NCI-H1930 (cell line): ENCODE results near the gene KIAA2012.

Source experiments
- DNase-seq, 2 experiments: peaks; one replicate each; lab custom pipeline; 2025; lab: John Stamatoyannopoulos, UW

KIAA2012 gene

DNA sequence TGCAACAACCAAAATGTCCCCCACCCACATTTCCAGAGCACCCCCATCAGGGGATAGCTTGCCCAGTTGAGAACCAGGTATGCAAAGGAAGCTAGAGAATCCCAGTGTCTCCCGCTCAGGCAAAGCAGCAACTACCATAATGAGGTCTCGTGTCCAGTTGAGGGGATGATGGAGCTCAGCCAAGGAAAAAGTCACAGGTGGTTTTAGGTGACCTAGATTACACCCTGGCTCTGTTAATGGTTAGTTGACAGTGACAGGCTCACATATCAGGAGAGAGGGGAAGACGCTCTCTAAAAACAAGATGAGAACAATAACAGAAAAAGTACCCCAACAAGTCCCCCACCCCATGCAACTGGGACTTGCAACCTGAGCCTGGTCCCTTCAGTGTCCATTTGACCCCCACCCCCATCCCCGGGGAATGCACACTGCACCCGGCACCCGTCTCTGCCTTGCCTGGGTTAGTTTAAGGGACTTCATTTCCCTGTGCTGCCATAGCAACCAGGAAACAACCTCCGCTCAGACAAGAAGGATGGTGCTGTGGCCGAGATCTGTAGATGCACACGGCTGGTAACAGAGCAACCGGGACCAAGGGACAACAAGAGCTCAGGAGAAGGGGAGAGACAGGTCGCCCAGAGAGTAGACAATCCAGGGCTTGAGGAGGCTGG, at the start of gene KIAA2012:
Gene KIAA2012 (plus strand): TSS at position 519 of the 665 bp plus-strand sequence. CDS start 373 bp downstream, outside the sequence.
- DNase-seq = no peak

GRCh38 chr2:202023904-202024266, 49.2 kb upstream of the KIAA2012 start:
- DNase-seq = no peak

DNA sequence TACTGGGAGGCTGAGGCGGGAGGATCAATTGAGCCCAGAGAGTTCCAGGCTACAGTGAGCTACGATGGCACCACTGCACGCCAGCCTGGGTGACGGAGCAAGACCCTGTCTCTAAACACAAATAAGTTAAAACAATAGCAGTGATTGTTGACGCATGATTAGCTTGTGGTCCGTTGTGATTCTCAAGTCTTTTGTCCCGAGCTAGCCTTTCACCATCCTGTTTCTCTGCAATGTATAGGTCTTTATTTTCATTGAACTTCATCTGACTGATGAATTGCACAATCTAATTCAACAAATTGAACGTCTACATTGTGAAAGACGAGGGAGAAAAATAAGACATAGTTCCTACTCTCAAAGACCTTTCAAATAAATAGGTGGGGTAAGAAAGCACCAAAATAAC, 48.2 kb upstream of the KIAA2012 start:
- DNase-seq = no peak

GRCh38 chr2:202025816-202026215, 47.2 kb upstream of the KIAA2012 start:
- DNase-seq = no peak

- no peak for DNase-seq
Observed at GRCh38 chr2:202026507-202026906, 46.5 kb upstream of the KIAA2012 start.

GRCh38 chr2:202030691-202031090, 42.4 kb upstream of the KIAA2012 start:
- no peak for DNase-seq

DNA sequence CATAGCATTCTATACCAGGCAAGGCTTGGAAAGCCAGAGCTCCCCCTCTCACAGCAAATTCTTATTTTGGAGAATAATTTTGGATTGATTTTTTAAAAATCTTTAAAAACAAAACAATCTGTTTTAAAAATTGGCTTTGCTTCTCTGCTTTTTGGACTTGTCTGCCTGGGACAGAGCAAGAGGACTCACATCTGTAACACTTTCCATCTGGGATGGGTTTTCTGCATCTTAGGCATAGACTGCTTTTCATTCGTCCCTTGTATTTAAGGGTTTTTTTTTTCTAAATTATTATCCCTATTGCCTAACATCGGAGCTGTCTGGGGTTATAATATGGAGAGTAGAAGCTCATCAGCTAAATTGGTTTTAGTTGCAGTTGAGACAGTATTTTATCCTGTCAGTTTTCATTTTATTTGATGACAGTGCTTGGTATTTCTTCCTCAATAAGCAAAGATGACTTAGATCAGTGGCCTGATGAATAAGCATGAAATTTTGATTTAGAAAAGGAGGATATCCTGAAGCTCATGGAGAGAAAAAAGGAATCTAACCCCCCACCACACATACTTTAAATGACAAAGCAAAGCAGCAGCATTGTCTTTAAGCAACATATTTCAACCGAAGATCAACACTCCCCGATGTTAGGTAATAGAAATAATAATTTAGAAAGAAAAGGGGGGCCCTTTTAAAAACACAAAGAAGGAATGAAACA, 41.7 kb upstream of the KIAA2012 start:
- no peak for DNase-seq

GRCh38 chr2:202032846-202033316, 40.2 kb upstream of the KIAA2012 start:
- peak; percentile 40 to 50 for DNase-seq

DNA sequence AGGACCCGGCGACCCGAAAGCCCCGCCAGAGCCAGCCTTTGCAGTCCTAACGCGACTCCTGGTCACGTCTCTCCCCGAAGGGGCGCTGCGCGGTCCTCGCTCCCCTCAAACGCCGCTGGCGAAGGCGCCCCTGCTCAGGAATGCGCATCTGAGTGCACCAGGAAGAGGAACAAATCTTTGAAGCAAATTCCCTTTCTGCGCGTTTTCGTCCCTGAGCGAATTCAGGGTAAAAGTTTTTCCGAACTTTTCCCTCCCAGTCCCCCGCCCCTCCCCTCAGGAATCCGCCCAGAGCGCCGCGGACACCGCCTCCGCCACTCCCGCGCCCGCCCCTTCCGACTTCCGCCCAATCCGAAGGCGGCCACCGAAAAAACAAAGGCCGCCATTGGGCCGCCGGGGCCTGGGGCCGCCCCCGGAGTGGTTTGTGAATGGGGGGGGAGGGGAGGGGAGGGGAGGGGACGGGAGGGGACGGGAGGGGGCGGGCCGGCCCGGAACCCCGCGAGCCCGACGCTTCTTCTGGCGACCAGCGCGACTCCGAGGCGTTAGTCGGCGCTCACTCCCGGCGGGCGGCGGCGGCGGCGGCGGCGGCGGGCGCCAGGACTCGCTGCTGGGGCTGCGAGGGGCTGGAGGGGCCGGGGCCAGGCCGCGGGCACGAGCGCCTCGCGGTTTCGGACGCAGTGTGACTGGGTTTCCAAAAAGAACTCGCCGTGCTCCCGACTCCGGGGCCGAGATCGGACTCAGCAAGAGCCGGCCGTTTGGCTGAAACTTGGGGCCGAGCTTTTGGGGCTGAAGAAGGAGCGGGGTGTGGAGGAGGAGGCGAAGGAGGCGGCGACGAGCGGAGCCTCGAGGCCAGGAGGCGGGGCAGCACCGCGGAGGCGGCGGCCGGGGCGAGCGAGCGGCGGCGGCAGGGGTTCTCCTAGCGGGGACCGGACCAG, 39.5 kb upstream of the KIAA2012 start, which contains the start of gene FZD7:
Gene FZD7 (plus strand): TSS at position 539 of the 932 bp plus-strand sequence. CDS start 793 bp downstream, outside the sequence.
- DNase-seq = peak; percentile 80 to 86

GRCh38 chr2:202034249-202035088, 38.6 kb upstream of the KIAA2012 start:
- no peak for DNase-seq

GRCh38 chr2:202035089-202035940, 37.7 kb upstream of the KIAA2012 start:
- no peak for DNase-seq

GRCh38 chr2:202035941-202036372, 37.1 kb upstream of the KIAA2012 start:
- DNase-seq = no peak

DNA sequence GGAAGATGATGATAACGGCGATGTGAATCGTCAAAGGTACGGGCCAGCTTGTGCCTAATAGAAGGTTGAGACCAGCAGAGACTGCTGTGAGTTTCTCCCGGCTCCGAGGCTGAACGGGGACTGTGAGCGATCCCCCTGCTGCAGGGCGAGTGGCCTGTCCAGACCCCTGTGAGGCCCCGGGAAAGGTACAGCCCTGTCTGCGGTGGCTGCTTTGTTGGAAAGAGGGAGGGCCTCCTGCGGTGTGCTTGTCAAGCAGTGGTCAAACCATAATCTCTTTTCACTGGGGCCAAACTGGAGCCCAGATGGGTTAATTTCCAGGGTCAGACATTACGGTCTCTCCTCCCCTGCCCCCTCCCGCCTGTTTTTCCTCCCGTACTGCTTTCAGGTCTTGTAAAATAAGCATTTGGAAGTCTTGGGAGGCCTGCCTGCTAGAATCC, 36.4 kb upstream of the KIAA2012 start:
- no peak for DNase-seq

GRCh38 chr2:202037086-202037485, 36.0 kb upstream of the KIAA2012 start:
- DNase-seq = no peak

GRCh38 chr2:202038471-202039277, 34.4 kb upstream of the KIAA2012 start:
- DNase-seq = no peak

DNA sequence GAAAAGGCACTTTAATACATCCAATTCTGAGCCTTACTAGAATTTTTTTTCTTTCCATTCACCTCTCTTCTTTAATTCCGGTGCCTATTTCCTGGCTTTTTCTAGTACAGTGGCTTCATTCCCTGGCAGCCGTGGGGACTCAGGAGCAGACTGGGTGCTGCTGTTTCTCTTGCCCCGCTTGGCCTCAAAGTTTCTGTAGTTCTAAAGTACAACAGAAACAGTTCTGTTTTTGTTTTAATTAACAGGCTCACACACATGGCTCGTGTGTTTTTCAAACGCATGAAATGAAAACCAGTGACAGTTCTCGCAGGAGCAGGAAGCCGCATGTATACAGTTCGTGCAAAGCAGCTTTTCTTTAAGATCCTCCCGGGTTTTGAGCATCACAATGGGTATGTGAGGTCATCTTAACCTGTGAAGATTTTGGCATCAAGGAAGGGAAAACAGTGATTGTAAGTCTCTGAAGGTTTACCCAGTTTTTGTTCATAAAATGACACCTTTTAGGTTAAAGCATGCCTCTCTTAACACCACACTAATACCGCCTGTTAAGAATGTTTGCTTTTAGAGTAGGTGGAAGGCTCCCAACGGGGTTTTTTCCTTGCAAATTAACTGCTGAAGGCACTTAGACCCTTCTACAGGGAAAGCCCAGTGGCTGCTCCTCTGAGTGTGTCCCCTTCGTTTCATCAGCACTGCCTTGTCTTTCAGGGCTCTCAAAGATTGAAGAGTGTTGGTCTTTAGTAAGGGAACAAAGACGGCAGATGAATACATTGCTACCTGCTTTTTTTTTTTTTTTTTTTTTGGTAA, 33.6 kb upstream of the KIAA2012 start:
- no peak for DNase-seq

GRCh38 chr2:202040079-202040844, 32.8 kb upstream of the KIAA2012 start:
- DNase-seq = no peak

DNA sequence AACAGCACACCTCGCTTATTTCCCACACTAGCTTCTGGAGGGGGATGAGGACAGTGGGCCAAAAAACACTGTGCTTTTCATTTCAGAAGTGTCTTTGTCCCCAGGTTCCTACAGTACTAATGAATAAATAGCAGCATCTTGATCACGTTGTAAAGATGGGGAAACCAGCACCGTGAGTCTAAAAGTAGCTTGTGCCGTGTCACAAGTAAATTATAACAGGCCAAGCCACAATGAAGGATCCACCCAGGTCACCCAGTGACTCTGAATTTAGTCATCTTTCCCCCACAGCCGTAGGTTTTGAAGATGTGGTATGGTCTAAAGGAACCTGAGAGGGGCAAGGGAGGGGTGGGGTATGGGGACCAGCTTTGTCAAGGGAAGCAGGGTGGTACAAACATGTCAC, 30.6 kb upstream of the KIAA2012 start:
- DNase-seq = no peak
